Upper lobe of right lung (tissue), 1 donor: ENCODE data around the gene LYPD6. TPM values are rescaled to one million over a fixed set of nuclear protein-coding genes. Genes with fewer than 3 reads are reported as not detected.

ENCODE experiments used
- ATAC-seq: fragments of 200-7000 bp; cut with Tn5 transposase; one replicate; pipeline ENCODE4 v1.9.1; 2020; ENCODE audit warnings: mild to moderate bottlenecking, moderate library complexity
- DNase-seq: peaks from one replicate; pipeline ENCODE4 v3.0.0-alpha.2; 2020
- H3K27ac ChIP-seq: fragments of 200-600 bp; one replicate; pipeline ENCODE4 v1.8.0; 2022
- H3K27me3 ChIP-seq: fragments of 200-600 bp; one replicate; pipeline ENCODE4 v1.8.0; 2022; ENCODE audit warnings: mild to moderate bottlenecking
- H3K36me3 ChIP-seq: fragments of 200-600 bp; one replicate; pipeline ENCODE4 v1.8.0; 2022
- H3K4me1 ChIP-seq: fragments of 200-600 bp; one replicate; pipeline ENCODE4 v1.8.0; 2022
- H3K4me3 ChIP-seq: fragments of 200-600 bp; one replicate; pipeline ENCODE4 v1.8.0; 2022; ENCODE audit warnings: mild to moderate bottlenecking
- H3K9me3 ChIP-seq: fragments of 200-600 bp; one replicate; pipeline ENCODE4 v1.8.0; 2022
- intact Hi-C: fragments of 100-400 bp; cut with DNase I; formaldehyde crosslinking; loops from one replicate; pipeline ENCODE4 v1.11.0; 2022
- total RNA-seq: library from RNA; stranded (reverse); fragmentation: NEBNext Ultra II Directional; extraction: Animal tissue kit (Norgen Biotek cat#: 25700); gene quantifications from one replicate; pipeline ENCODE4 v1.2.1, GENCODE V29; 2021
- TF ChIP-seq, protein P1 (sequence below): fragments of 200-600 bp; IDR thresholded peaks from one replicate; pipeline ENCODE4 v1.8.0; 2022; ENCODE audit warnings: antibody characterized with exemption
- donor health status: DM: no; HTN: yes; CAD: no; lungs with severe emphysema.

The LYPD6 gene
- total RNA-seq, 1 donor from 2014 or later, result 0.29 TPM

DNA sequence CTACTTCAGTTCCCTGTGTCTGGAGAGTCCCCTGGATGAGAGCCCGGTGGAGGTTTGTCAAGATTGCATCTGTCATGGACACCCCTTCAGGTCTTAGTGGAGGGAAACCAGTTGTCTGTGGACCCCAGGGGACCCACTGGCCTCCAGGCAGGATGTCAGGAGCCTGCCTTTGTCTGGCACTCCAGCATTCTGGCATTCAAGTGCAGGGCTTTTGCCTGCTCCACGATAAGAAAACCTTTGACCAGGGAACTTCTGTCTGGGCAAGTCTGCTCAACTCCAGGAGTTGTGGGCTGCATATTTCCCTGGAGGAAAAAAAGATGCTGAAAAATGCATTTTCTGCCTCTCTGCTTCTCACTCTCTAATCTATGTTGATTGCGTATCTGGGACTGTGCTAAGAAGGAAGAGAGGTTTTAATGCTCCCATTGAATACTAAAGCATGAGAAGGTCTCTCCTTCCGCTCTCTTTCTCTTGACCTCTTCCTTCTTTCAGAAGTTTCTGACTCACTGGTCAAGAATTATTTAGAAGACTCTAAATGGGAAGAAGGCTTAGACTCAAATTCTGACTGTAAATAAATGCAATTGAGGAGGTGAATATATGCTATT, 152.7 kb downstream of the LYPD6 start:
- Histone ChIP-seq H3K9me3 (no peaks in the 10 kb centered on the region), H3K27ac (no peak overlapping the region), H3K27me3 (peaks cover 5% of the 10 kb centered on the region), H3K4me1 (no peaks in the 10 kb centered on the region), H3K4me3 (no peak overlapping the region), H3K36me3 (no peaks in the 10 kb centered on the region)
- TF ChIP-seq, protein P1, sequence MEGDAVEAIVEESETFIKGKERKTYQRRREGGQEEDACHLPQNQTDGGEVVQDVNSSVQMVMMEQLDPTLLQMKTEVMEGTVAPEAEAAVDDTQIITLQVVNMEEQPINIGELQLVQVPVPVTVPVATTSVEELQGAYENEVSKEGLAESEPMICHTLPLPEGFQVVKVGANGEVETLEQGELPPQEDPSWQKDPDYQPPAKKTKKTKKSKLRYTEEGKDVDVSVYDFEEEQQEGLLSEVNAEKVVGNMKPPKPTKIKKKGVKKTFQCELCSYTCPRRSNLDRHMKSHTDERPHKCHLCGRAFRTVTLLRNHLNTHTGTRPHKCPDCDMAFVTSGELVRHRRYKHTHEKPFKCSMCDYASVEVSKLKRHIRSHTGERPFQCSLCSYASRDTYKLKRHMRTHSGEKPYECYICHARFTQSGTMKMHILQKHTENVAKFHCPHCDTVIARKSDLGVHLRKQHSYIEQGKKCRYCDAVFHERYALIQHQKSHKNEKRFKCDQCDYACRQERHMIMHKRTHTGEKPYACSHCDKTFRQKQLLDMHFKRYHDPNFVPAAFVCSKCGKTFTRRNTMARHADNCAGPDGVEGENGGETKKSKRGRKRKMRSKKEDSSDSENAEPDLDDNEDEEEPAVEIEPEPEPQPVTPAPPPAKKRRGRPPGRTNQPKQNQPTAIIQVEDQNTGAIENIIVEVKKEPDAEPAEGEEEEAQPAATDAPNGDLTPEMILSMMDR, result no peak
- intact Hi-C loops, result no loop called here
- ATAC-seq (no peak), DNase-seq (no peak)

DNA sequence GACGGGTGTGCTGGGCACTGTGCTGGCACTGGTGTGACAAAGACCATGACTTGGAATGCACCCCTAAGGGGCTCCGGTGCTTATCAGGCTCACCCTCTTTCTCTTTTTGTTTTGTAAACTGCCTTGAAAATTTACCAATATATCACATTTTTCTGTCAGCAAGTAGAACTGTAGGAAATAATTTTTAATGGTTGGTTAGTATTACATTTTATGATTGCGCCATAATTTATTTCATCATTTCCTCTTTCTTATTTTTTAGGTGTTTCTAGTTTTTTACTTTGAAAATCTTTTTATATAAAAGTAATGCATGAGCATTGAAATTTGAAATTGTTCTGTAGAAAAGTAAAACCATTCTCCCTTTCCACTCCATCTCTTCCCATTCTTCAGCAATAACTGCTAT, 156.3 kb downstream of the LYPD6 start:
- Histone ChIP-seq H3K9me3 (no peaks in the 10 kb centered on the region), H3K4me3 (no peak overlapping the region), H3K36me3 (no peaks in the 10 kb centered on the region), H3K27me3 (peaks cover 5% of the 10 kb centered on the region), H3K27ac (no peak overlapping the region), H3K4me1 (no peaks in the 10 kb centered on the region)
- no peak for ATAC-seq
- no peak for DNase-seq
- intact Hi-C loops, result no loop called here
- TF ChIP-seq, protein P1, result no peak

DNA sequence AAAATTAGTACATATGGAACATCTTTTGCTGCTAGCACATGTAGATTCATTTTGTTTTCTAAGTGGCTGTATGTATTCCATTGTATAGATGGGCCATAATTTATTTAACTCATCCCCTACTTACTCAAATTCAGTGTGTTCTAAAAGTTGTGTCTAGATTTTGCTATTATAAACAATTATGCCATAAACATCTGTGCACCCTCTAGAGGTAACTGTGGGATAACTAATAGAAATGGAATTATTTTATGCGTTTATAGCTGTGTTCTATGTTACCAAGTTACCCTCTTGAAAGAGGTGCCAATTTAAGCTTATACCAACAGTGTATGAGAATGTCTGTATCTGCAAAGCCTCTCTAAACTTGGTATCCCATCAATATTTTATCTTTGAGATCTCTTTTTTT, 156.8 kb downstream of the LYPD6 start:
- Histone ChIP-seq H3K27ac (no peak overlapping the region), H3K4me3 (no peak overlapping the region), H3K36me3 (no peaks in the 10 kb centered on the region), H3K9me3 (no peaks in the 10 kb centered on the region), H3K27me3 (peaks cover 5% of the 10 kb centered on the region), H3K4me1 (no peaks in the 10 kb centered on the region)
- DNase-seq (no peak), ATAC-seq (no peak)
- intact Hi-C loops, result no loop called here
- TF ChIP-seq, protein P1, result no peak

DNA sequence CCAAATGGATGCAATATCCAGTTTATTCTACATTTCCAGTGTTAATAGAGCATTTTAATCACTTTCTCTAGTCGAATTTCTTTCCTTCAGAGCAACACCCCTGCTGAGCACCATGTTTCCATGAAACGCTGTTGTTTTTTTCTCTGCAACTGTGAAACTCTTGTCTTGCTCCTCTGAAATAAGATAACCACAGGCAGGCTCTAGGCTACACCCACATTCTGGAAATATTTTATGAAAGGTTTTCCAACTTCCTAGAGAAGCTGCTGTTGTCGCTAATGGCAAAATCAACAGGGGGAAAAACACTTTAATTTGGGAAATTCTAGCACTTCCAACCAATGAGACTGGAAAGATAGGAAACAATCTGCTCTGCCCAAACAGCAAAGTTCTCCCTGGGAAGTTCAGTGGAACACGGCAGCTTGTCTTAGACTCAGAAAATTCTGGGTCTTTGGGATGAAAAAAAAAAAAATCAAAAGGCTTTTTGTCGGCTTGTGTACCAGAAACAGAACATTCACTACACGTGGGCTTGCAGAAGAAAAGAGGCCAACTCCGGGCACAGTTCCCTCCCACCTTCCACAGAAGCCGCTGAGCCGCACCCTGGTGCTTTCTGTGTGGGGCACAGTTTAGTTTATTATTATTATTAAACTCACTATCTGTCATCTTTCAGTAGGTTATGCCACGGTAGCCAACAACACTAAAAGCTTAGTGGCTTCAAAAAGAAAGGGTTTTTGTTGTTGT, 158.5 kb downstream of the LYPD6 start:
- TF ChIP-seq, protein P1, result no peak
- no peak overlapping the region for H3K27ac ChIP-seq
- no peaks in the 10 kb centered on the region for H3K36me3 ChIP-seq
- peaks cover 8% of the 10 kb centered on the region for H3K27me3 ChIP-seq
- DNase-seq (no peak), ATAC-seq (no peak)
- H3K4me3 ChIP-seq, result no peak overlapping the region
- intact Hi-C loops, result no loop called here
- no peaks in the 10 kb centered on the region for H3K9me3 ChIP-seq
- no peaks in the 10 kb centered on the region for H3K4me1 ChIP-seq

DNA sequence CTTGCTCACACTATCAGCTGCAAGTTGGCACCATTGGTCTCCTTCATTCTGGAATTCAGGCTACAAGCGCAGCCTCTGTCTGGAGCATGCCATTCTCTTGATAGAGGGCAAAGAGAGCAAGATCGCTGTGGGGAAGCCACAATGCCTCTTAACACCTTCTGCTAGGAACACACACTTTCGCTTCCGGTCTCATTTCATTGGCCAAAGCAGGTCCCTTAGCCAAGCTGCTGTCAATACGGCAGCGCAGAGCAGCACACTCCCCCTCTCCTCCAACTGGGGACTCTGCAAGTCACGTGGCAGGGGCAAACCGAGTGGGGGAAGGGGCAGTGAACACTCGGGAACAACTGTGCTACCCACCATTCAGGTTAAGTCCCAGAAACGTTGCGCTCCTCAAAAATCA, 159.1 kb downstream of the LYPD6 start:
- Histone ChIP-seq H3K27me3 (peaks cover 11% of the 10 kb centered on the region), H3K4me3 (no peak overlapping the region), H3K9me3 (no peaks in the 10 kb centered on the region), H3K27ac (no peak overlapping the region), H3K4me1 (no peaks in the 10 kb centered on the region), H3K36me3 (no peaks in the 10 kb centered on the region)
- intact Hi-C loops, result no loop called here
- TF ChIP-seq, protein P1, result no peak
- ATAC-seq (no peak), DNase-seq (no peak)
